GM19467 (cell line): Measurements from ENCODE around the gene CSNK1A1.
"Not testable (repeated sequence)": the region's sequence is repeated elsewhere in the genome, so short reads cannot be mapped to it uniquely, and the experiment has no call there.

Experiments
- ATAC-seq: cut with Tn5 transposase; IDR thresholded peaks from one replicate; pipeline ENCODE4 v1.9.1; 2021; ENCODE audit warnings: mild to moderate bottlenecking, moderate library complexity; ENCODE audit not compliant: unreplicated experiment

Gene CSNK1A1

GRCh38 chr5:149551227-149552037, at the start of gene CSNK1A1:
Gene CSNK1A1 (minus strand): TSS chr5:149551439. CDS start chr5:149550964, 475 bp downstream.
- peak; percentile 86 for ATAC-seq

GRCh38 chr5:149600932-149601331, 49.7 kb upstream of the CSNK1A1 start:
- ATAC-seq, result no peak

- no peak for ATAC-seq
Observed at GRCh38 chr5:149599375-149599774, 48.1 kb upstream of the CSNK1A1 start.

- ATAC-seq, result no peak
Observed at GRCh38 chr5:149598966-149599365, 47.7 kb upstream of the CSNK1A1 start.

- ATAC-seq, result not testable (repeated sequence)
Observed at GRCh38 chr5:149598234-149598633, 47.0 kb upstream of the CSNK1A1 start.

- ATAC-seq, result no peak
Observed at GRCh38 chr5:149597618-149598017, 46.4 kb upstream of the CSNK1A1 start.

- no peak for ATAC-seq
Observed at GRCh38 chr5:149596712-149597111, 45.5 kb upstream of the CSNK1A1 start.

GRCh38 chr5:149595105-149595504, 43.9 kb upstream of the CSNK1A1 start:
- not testable (repeated sequence) for ATAC-seq

GRCh38 chr5:149594206-149594895, 43.1 kb upstream of the CSNK1A1 start:
- no peak for ATAC-seq

GRCh38 chr5:149593370-149593769, 42.1 kb upstream of the CSNK1A1 start:
- no peak for ATAC-seq

GRCh38 chr5:149588936-149589335, 37.7 kb upstream of the CSNK1A1 start:
- no peak for ATAC-seq

GRCh38 chr5:149586708-149587318, 35.6 kb upstream of the CSNK1A1 start:
- no peak for ATAC-seq

GRCh38 chr5:149585910-149586309, 34.7 kb upstream of the CSNK1A1 start:
- no peak for ATAC-seq

GRCh38 chr5:149584121-149584520, 32.9 kb upstream of the CSNK1A1 start:
- ATAC-seq, result no peak

- no peak for ATAC-seq
Observed at GRCh38 chr5:149583394-149583793, 32.2 kb upstream of the CSNK1A1 start.

GRCh38 chr5:149581931-149582768, 30.9 kb upstream of the CSNK1A1 start:
- no peak for ATAC-seq

GRCh38 chr5:149581192-149581861, 30.1 kb upstream of the CSNK1A1 start, which contains the start of gene ARHGEF37:
Gene ARHGEF37 (plus strand): TSS chr5:149581498. CDS start chr5:149597770, 16,272 bp downstream.
- no peak for ATAC-seq

GRCh38 chr5:149580808-149581191, 29.6 kb upstream of the CSNK1A1 start:
- no peak for ATAC-seq

- no peak for ATAC-seq
Observed at GRCh38 chr5:149578896-149579295, 27.7 kb upstream of the CSNK1A1 start.

- ATAC-seq, result no peak
Observed at GRCh38 chr5:149576021-149576420, 24.8 kb upstream of the CSNK1A1 start.
